IMR-90 (cell line): Measurements from ENCODE around the gene RSAD1. TPM values are rescaled to one million over a fixed set of nuclear protein-coding genes. Genes with fewer than 3 reads are reported as not detected.

ENCODE experiments used
- ATAC-seq: fragments of 200-7000 bp; cut with Tn5 transposase; 2 replicates; pipeline ENCODE4 v1.9.1; 2020; ENCODE audit warnings: low read depth, mild to moderate bottlenecking, moderate library complexity
- BruUV-seq: library from RNA; stranded (reverse); fragments of 400-500 nt; replicated peaks from 2 replicates; lab custom pipeline; 2021; lab: Mats Ljungman, UMichigan
- CTCF ChIA-PET: fragments of 300-600 bp; formaldehyde crosslinking; extraction: SDS; loops from one replicate; lab custom pipeline; 2021; ENCODE audit warnings: antibody characterized with exemption; lab: Yijun Ruan, JAX
- POLR2A ChIA-PET: fragments of 300-600 bp; sonication (Branson Sonifier 250); formaldehyde crosslinking; loops from one replicate; lab custom pipeline; 2022; ENCODE audit warnings: antibody characterized with exemption; ENCODE audit not compliant: unreplicated experiment; lab: Charles Lee
- DNase-seq: peaks from one replicate; pipeline ENCODE4 v3.0.0; 2013
- H2AFZ ChIP-seq: replicated peaks from 2 replicates; pipeline ENCODE3; 2013; ENCODE audit warnings: low read length, mild to moderate bottlenecking; ENCODE audit not compliant: poor library complexity
- H2AK5ac ChIP-seq: 2 replicates; pipeline ENCODE4 v1.6.1; 2013; ENCODE audit warnings: low read depth, low read length, inconsistent platforms
- H2AK9ac ChIP-seq: replicated peaks from 2 replicates; pipeline ENCODE3; 2013; ENCODE audit warnings: mild to moderate bottlenecking, low read depth, low read length, moderate library complexity; ENCODE audit not compliant: poor library complexity
- H2BK120ac ChIP-seq: 2 replicates; pipeline ENCODE4 v1.6.1; 2013; ENCODE audit warnings: low read depth, low read length, inconsistent platforms
- H2BK15ac ChIP-seq: 3 replicates; pipeline ENCODE4 v1.6.1; 2013; ENCODE audit warnings: low read depth, low read length, inconsistent platforms
- H2BK20ac ChIP-seq: 2 replicates; pipeline ENCODE4 v1.6.1; 2013; ENCODE audit warnings: low read depth, mild to moderate bottlenecking, inconsistent platforms, low read length, moderate library complexity
- H2BK5ac ChIP-seq: 2 replicates; pipeline ENCODE4 v1.6.1; 2013; ENCODE audit warnings: mild to moderate bottlenecking, low read depth, low read length, inconsistent platforms; ENCODE audit not compliant: poor library complexity, severe bottlenecking
- H3K14ac ChIP-seq: replicated peaks from 2 replicates; pipeline ENCODE4 v1.6.1; 2013; ENCODE audit warnings: low read depth, low read length, inconsistent platforms
- H3K18ac ChIP-seq: 2 replicates; pipeline ENCODE4 v1.6.1; 2013; ENCODE audit warnings: low read depth, low read length, control low read depth
- H3K23ac ChIP-seq: 2 replicates; pipeline ENCODE4 v1.6.1; 2013; ENCODE audit warnings: low read depth, low read length, inconsistent platforms
- H3K27ac ChIP-seq: 2 replicates; pipeline ENCODE4 v1.5.1; 2013; ENCODE audit warnings: mild to moderate bottlenecking, control low read depth, low read length; ENCODE audit not compliant: insufficient read depth
- H3K27me3 ChIP-seq: 2 replicates; pipeline ENCODE4 v1.6.1; 2013; ENCODE audit warnings: low read length; ENCODE audit not compliant: control insufficient read depth, insufficient read depth
- H3K36me3 ChIP-seq: 2 replicates; pipeline ENCODE4 v1.6.1; 2013; ENCODE audit warnings: low read length, mixed read lengths; ENCODE audit not compliant: control insufficient read depth, insufficient read depth
- H3K4ac ChIP-seq: 2 replicates; pipeline ENCODE4 v1.6.1; 2013; ENCODE audit warnings: low read depth, low read length, inconsistent platforms
- H3K4me1 ChIP-seq: 2 replicates; pipeline ENCODE4 v1.6.1; 2013; ENCODE audit warnings: low read length, mixed read lengths; ENCODE audit not compliant: control insufficient read depth, insufficient read depth
- H3K4me2 ChIP-seq: 2 replicates; pipeline ENCODE4 v1.6.1; 2013; ENCODE audit warnings: low read depth, mild to moderate bottlenecking, control low read depth, low read length, moderate library complexity
- H3K4me3 ChIP-seq: 2 replicates; pipeline ENCODE4 v1.5.1; 2013; ENCODE audit warnings: low read depth, mild to moderate bottlenecking, control low read depth, low read length, moderate library complexity; ENCODE audit not compliant: insufficient read depth
- H3K56ac ChIP-seq: 2 replicates; pipeline ENCODE4 v1.6.1; 2013; ENCODE audit warnings: low read length, inconsistent platforms; ENCODE audit not compliant: insufficient read depth; ENCODE audit errors: extremely low read depth
- H3K79me1 ChIP-seq, 2 experiments: 2 replicates each; pipeline ENCODE4 v1.6.1; 2013; ENCODE audit warnings: low read length in 2 of 2, inconsistent platforms in 1 of 2, low read depth in 1 of 2
- H3K9ac ChIP-seq: 2 replicates; pipeline ENCODE4 v1.6.1; 2013; ENCODE audit warnings: low read depth, low read length, control low read depth
- H3K9me1 ChIP-seq: 2 replicates; pipeline ENCODE4 v1.6.1; 2013; ENCODE audit warnings: low read length, inconsistent platforms; ENCODE audit not compliant: insufficient read depth
- H3K9me3 ChIP-seq: 2 replicates; pipeline ENCODE4 v1.6.1; 2013; ENCODE audit warnings: low read length; ENCODE audit not compliant: control insufficient read depth, insufficient read depth
- H4K20me1 ChIP-seq: 2 replicates; pipeline ENCODE4 v1.6.1; 2013; ENCODE audit warnings: low read length, inconsistent platforms; ENCODE audit not compliant: insufficient read depth
- H4K5ac ChIP-seq: 2 replicates; pipeline ENCODE4 v1.6.1; 2013; ENCODE audit warnings: mild to moderate bottlenecking, low read depth, low read length, control low read depth
- H4K8ac ChIP-seq, 2 experiments: 2 replicates each; pipeline ENCODE4 v1.6.1; 2013; ENCODE audit warnings: low read depth in 2 of 2, low read length in 2 of 2, control low read depth in 1 of 2, inconsistent platforms in 1 of 2
- H4K91ac ChIP-seq: 2 replicates; pipeline ENCODE4 v1.6.1; 2013; ENCODE audit warnings: low read depth, low read length, inconsistent platforms; ENCODE audit not compliant: insufficient read depth
- BHLHE40 ChIP-seq: fragments of 150-350 bp; IDR thresholded peaks from 2 replicates; pipeline ENCODE4 v1.6.1; 2016; ENCODE audit warnings: mild to moderate bottlenecking, low read depth, low read length
- CEBPB ChIP-seq: IDR thresholded peaks from 2 replicates; pipeline ENCODE4 v1.6.1; 2012; ENCODE audit warnings: low read depth, low read length, improper control_type of control experiment
- CHD1 ChIP-seq: IDR thresholded peaks from 2 replicates; pipeline ENCODE4 v1.6.1; 2012; ENCODE audit warnings: low read depth, low read length, improper control_type of control experiment
- CTCF ChIP-seq: conservative IDR thresholded peaks from 2 replicates; pipeline ENCODE4 v1.5.1; 2012; ENCODE audit warnings: mild to moderate bottlenecking, low read depth, low read length, improper control_type of control experiment
- ELK1 ChIP-seq: fragments of 150-350 bp; IDR thresholded peaks from 2 replicates; pipeline ENCODE4 v1.6.1; 2016; ENCODE audit warnings: low read depth, mild to moderate bottlenecking, low read length, moderate library complexity, borderline replicate concordance
- FOS ChIP-seq: fragments of 150-350 bp; IDR thresholded peaks from 2 replicates; pipeline ENCODE4 v1.6.1; 2016; ENCODE audit warnings: low read depth, low read length
- MAZ ChIP-seq: IDR thresholded peaks from 2 replicates; pipeline ENCODE4 v1.6.1; 2012; ENCODE audit warnings: low read depth, mild to moderate bottlenecking, low read length, improper control_type of control experiment, moderate library complexity, borderline replicate concordance
- MXI1 ChIP-seq: IDR thresholded peaks from 2 replicates; pipeline ENCODE4 v1.6.1; 2012; ENCODE audit warnings: low read depth, mild to moderate bottlenecking, low read length, moderate library complexity, borderline replicate concordance
- NFE2L2 ChIP-seq: fragments of 150-350 bp; IDR thresholded peaks from 2 replicates; pipeline ENCODE4 v1.6.1; 2016; ENCODE audit warnings: low read depth, mild to moderate bottlenecking, low read length
- POLR2A ChIP-seq: IDR thresholded peaks from 2 replicates; pipeline ENCODE4 v1.6.1; 2012; ENCODE audit warnings: mild to moderate bottlenecking, low read depth, low read length
- RAD21 ChIP-seq: IDR thresholded peaks from 2 replicates; pipeline ENCODE4 v1.6.1; 2012; ENCODE audit warnings: low read length, improper control_type of control experiment
- RCOR1 ChIP-seq: IDR thresholded peaks from 2 replicates; pipeline ENCODE4 v1.6.1; 2012; ENCODE audit warnings: mild to moderate bottlenecking, low read length, improper control_type of control experiment; ENCODE audit not compliant: insufficient replicate concordance
- RFX5 ChIP-seq: IDR thresholded peaks from 2 replicates; pipeline ENCODE4 v1.8.0; 2012; ENCODE audit warnings: low read depth, mild to moderate bottlenecking, low read length, moderate library complexity
- SMC3 ChIP-seq: fragments of 150-350 bp; IDR thresholded peaks from 2 replicates; pipeline ENCODE4 v1.6.1; 2016; ENCODE audit warnings: low read depth, mild to moderate bottlenecking, antibody characterized with exemption, low read length, moderate library complexity
- USF2 ChIP-seq: fragments of 150-350 bp; IDR thresholded peaks from 2 replicates; pipeline ENCODE4 v1.6.1; 2017; ENCODE audit warnings: mild to moderate bottlenecking, antibody characterized with exemption, low read length, low read depth
- WGBS, 2 experiments: methylation state at CpG; one replicate each; pipeline versions ENCODE4 v1.1.5 to v1.1.7; 2013; ENCODE audit warnings: missing lambda C conversion rate in 2 of 2; ENCODE audit not compliant: insufficient read length in 1 of 2; ENCODE audit errors: extremely low coverage in 2 of 2; 5-methylcytosine and 5-hydroxymethylcytosine counted together
- dilution Hi-C: fragments of 300-500 bp; cut with HindIII; formaldehyde crosslinking; loops from one replicate; pipeline ENCODE4 v1.14.3; 2018; ENCODE audit warnings: low sequenced_read_pairs; ENCODE audit not compliant: unreplicated experiment
- in situ Hi-C: fragments of 300-500 bp; cut with MboI; formaldehyde crosslinking; loops from 3 replicates; pipeline ENCODE4 v1.14.3; 2019; ENCODE audit warnings: low sequenced_read_pairs, inconsistent platforms, mixed read lengths
- intact Hi-C: fragments of 100-400 bp; cut with micrococcal nuclease; formaldehyde crosslinking; loops from 2 replicates; pipeline ENCODE4 v1.10.0; 2022
- polyA plus RNA-seq, 3 experiments: library from polyadenylated mRNA; depleted of rRNA; stranded (reverse); fragments of >200 nt; gene quantifications; 2 replicates each; pipeline ENCODE4 v1.2.3, GENCODE V29; 2012; ENCODE audit warnings: low replicate concordance in 1 of 3
- total RNA-seq: library from RNA; depleted of rRNA; stranded (reverse); fragments of >200 nt; gene quantifications from 2 replicates; pipeline ENCODE4 v1.2.3, GENCODE V29; 2012

RSAD1 gene
- total and polyA plus RNA-seq, 2 of the 4 experiments (the other 2 are of a cell fraction): 10.8 to 19.2 TPM

GRCh38 chr17:50514936-50515702 is 36.5 kb downstream of the RSAD1 start:
- in situ Hi-C loops (no loop called here), dilution Hi-C loops (no loop called here), intact Hi-C loops (no loop called here)
- H3K23ac ChIP-seq: no peak overlapping the region
- H3K56ac ChIP-seq: no peak overlapping the region
- H3K4me1 ChIP-seq: peaks cover 2% of the 10 kb centered on the region
- no peak overlapping the region for H3K9ac ChIP-seq
- H3K9me1 ChIP-seq: no peaks in the 10 kb centered on the region
- H3K27ac ChIP-seq: no peak overlapping the region
- no peak overlapping the region for H2AK5ac ChIP-seq
- no peak overlapping the region for H2AFZ ChIP-seq
- no peaks in the 10 kb centered on the region for H3K9me3 ChIP-seq
- H3K18ac ChIP-seq: no peak overlapping the region
- H2BK15ac ChIP-seq: no peak overlapping the region
- peak; percentile 61 for ATAC-seq
- peaks cover 6% of the 10 kb centered on the region; the same call in 1 of the 2 replicates for H3K27me3 ChIP-seq
- H4K8ac ChIP-seq: no peak overlapping the region
- H2AK9ac ChIP-seq: no peak overlapping the region
- H2BK5ac ChIP-seq: no peak overlapping the region
- no peak overlapping the region for H3K4ac ChIP-seq
- no peak overlapping the region for H3K14ac ChIP-seq
- H3K4me2 ChIP-seq: no peak overlapping the region
- no peaks in the 10 kb centered on the region for H3K36me3 ChIP-seq
- ChIA-PET POLR2A (interaction anchor here (0.7 kb wide), 1 partner anchor 13 kb away, joined by 4 read pairs; no protein-coding TSS in a partner anchor), CTCF (no interaction called here)
- 67% methylated on average over 1 of the region's 6 CpGs; no CpG with 5 or more reads in 1 of the 2 experiments for WGBS, 2 experiments
- no peak overlapping the region for H2BK120ac ChIP-seq
- no peak overlapping the region for H4K5ac ChIP-seq
- no peak for DNase-seq
- H4K91ac ChIP-seq: no peak overlapping the region
- no TSS peak for BruUV-seq
- H3K4me3 ChIP-seq: no peak overlapping the region
- no peaks in the 10 kb centered on the region for H4K20me1 ChIP-seq
- no peaks in the 10 kb centered on the region for H3K79me1 ChIP-seq
- H2BK20ac ChIP-seq: no peak overlapping the region
- TF ChIP-seq RAD21 (no peak), RCOR1 (no peak), SMC3 (no peak), BHLHE40 (no peak), MAZ (no peak), NFE2L2 (no peak), CTCF (no peak), MXI1 (no peak), USF2 (no peak), FOS (no peak), POLR2A (no peak), ELK1 (no peak), RFX5 (no peak), CHD1 (no peak), CEBPB (no peak)
